CD14-positive monocyte (primary cell): ENCODE data around the gene NUP214. TPM values are rescaled to one million over a fixed set of nuclear protein-coding genes. Genes with fewer than 3 reads are reported as not detected.

Experiments used
- DNase-seq, 3 donors: peaks; one replicate each; pipeline ENCODE4 v3.0.0-alpha.2; 2011 to 2022
- H2AFZ ChIP-seq: 2 replicates; pipeline ENCODE4 v1.6.0; 2012; ENCODE audit warnings: mild to moderate bottlenecking, low read depth, low read length, inconsistent platforms; ENCODE audit not compliant: insufficient read depth, poor library complexity, severe bottlenecking
- H3K27ac ChIP-seq, 2 donors: 1 replicate in 1 of 2; 2 replicates in 1 of 2; pipeline ENCODE4 v1.5.1; 2012 to 2013; ENCODE audit warnings: low read length in 2 of 2, control low read depth in 1 of 2, inconsistent platforms in 1 of 2, low read depth in 1 of 2, mild to moderate bottlenecking in 1 of 2
- H3K27me3 ChIP-seq, 2 donors: one replicate each; pipeline versions ENCODE4 v1.6.0 to v1.6.1; 2011 to 2013; ENCODE audit warnings: low read length in 2 of 2; ENCODE audit not compliant: control insufficient read depth in 2 of 2, insufficient read depth in 2 of 2
- H3K36me3 ChIP-seq, 2 donors: replicated peaks in 1 of 2; 1 replicate in 1 of 2; 2 replicates in 1 of 2; pipeline versions ENCODE4 v1.5.1 to v1.6.1; 2012 to 2013; ENCODE audit warnings: low read length in 2 of 2, control low read depth in 1 of 2, inconsistent platforms in 1 of 2, mild to moderate bottlenecking in 1 of 2; ENCODE audit not compliant: insufficient read depth in 2 of 2, control insufficient read depth in 1 of 2
- H3K4me1 ChIP-seq, 2 donors: 1 replicate in 1 of 2; 2 replicates in 1 of 2; pipeline versions ENCODE4 v1.5.1 to v1.6.1; 2012 to 2013; ENCODE audit warnings: low read length in 2 of 2, control low read depth in 1 of 2, inconsistent platforms in 1 of 2, mild to moderate bottlenecking in 1 of 2, moderate library complexity in 1 of 2; ENCODE audit not compliant: insufficient read depth in 2 of 2, control insufficient read depth in 1 of 2
- H3K4me2 ChIP-seq: replicated peaks from 2 replicates; pipeline ENCODE3; 2012; ENCODE audit warnings: low read length, moderate library complexity, mild to moderate bottlenecking; ENCODE audit not compliant: poor library complexity, severe bottlenecking; ENCODE audit errors: extremely low read depth
- H3K4me3 ChIP-seq, 3 experiments: fragments of 200-600 bp in 1 of 3; sonication (generic) in 1 of 3; replicated peaks in 1 of 3; 1 replicate in 2 of 3; 2 replicates in 1 of 3; pipeline ENCODE4 v1.5.1; 2011 to 2013; ENCODE audit warnings: low read length in 3 of 3, mild to moderate bottlenecking in 3 of 3, control low read depth in 2 of 3, low read depth in 2 of 3, inconsistent platforms in 1 of 3, moderate library complexity in 1 of 3
- H3K79me2 ChIP-seq: 2 replicates; pipeline ENCODE4 v1.6.0; 2012; ENCODE audit warnings: mild to moderate bottlenecking, control low read depth, inconsistent platforms, low read length, moderate library complexity; ENCODE audit not compliant: insufficient read depth
- H3K9ac ChIP-seq: 2 replicates; pipeline ENCODE4 v1.6.0; 2017; ENCODE audit warnings: low read length, mild to moderate bottlenecking; ENCODE audit not compliant: insufficient read depth, poor library complexity, severe bottlenecking
- H3K9me3 ChIP-seq, 2 donors: replicated peaks in 1 of 2; 1 replicate in 1 of 2; 2 replicates in 1 of 2; pipeline versions ENCODE4 v1.5.1 to v1.6.1; 2012 to 2013; ENCODE audit warnings: low read length in 2 of 2, control low read depth in 1 of 2; ENCODE audit not compliant: control insufficient read depth in 1 of 2, insufficient read depth in 1 of 2
- H4K20me1 ChIP-seq: 2 replicates; pipeline ENCODE4 v1.6.0; 2012; ENCODE audit warnings: mild to moderate bottlenecking, low read length, control low read depth, moderate library complexity; ENCODE audit not compliant: insufficient read depth
- H3K27ac Mint-ChIP-seq, 7 donors: one replicate each; pipeline ENCODE4 v1.8.0; 2020; ENCODE audit warnings: mild to moderate bottlenecking in 7 of 7, mixed read lengths in 7 of 7, moderate library complexity in 6 of 7, inconsistent platforms in 2 of 7
- H3K27me3 Mint-ChIP-seq, 3 donors: one replicate each; pipeline ENCODE4 v1.8.0; 2021 to 2022; ENCODE audit warnings: low read depth in 3 of 3, mild to moderate bottlenecking in 3 of 3, mixed read lengths in 3 of 3, moderate library complexity in 3 of 3, inconsistent platforms in 1 of 3
- H3K36me3 Mint-ChIP-seq, 2 donors: one replicate each; pipeline ENCODE4 v1.8.0; 2020; ENCODE audit warnings: mixed read lengths in 2 of 2, inconsistent platforms in 1 of 2, mild to moderate bottlenecking in 1 of 2
- H3K4me1 Mint-ChIP-seq: one replicate; pipeline ENCODE4 v1.8.0; 2020; ENCODE audit warnings: mild to moderate bottlenecking, mixed read lengths
- H3K4me3 Mint-ChIP-seq, 2 donors: one replicate each; pipeline ENCODE4 v1.8.0; 2020; ENCODE audit warnings: mild to moderate bottlenecking in 2 of 2, mixed read lengths in 2 of 2, moderate library complexity in 1 of 2
- H3K9me3 Mint-ChIP-seq, 7 donors: one replicate each; pipeline ENCODE4 v1.8.0; 2020 to 2022; ENCODE audit warnings: mixed read lengths in 7 of 7, mild to moderate bottlenecking in 6 of 7, moderate library complexity in 6 of 7, inconsistent platforms in 2 of 7
- CTCF ChIP-seq: fragments of 200-600 bp; IDR thresholded peaks from one replicate; pipeline ENCODE4 v1.8.0; 2022; ENCODE audit warnings: antibody characterized with exemption, mild to moderate bottlenecking
- WGBS: methylation state at CpG from one replicate; pipeline ENCODE4 v1.1.5; 2013; ENCODE audit warnings: missing lambda C conversion rate; ENCODE audit not compliant: insufficient coverage; 5-methylcytosine and 5-hydroxymethylcytosine counted together
- intact Hi-C, 2 donors: fragments of 100-400 bp; cut with micrococcal nuclease; formaldehyde crosslinking; loops; one replicate each; pipeline versions ENCODE4 v1.15.0 to v1.15.1; 2023
- polyA plus RNA-seq, 3 donors: library from polyadenylated mRNA; depleted of rRNA in 1 of 3; unstranded in 2 of 3; stranded (reverse) in 1 of 3; fragments of 300-500 nt in 2 of 3; fragments of >200 nt in 1 of 3; fragmentation: Illumina TruSeq in 2 of 3; gene quantifications; 1 replicate in 2 of 3; 2 replicates in 1 of 3; pipeline ENCODE4 v1.2.3, GENCODE V29; 2012 to 2021

NUP214 gene
- polyA plus RNA-seq, 3 donors: 94.9 to 329 (median 214) TPM

DNA sequence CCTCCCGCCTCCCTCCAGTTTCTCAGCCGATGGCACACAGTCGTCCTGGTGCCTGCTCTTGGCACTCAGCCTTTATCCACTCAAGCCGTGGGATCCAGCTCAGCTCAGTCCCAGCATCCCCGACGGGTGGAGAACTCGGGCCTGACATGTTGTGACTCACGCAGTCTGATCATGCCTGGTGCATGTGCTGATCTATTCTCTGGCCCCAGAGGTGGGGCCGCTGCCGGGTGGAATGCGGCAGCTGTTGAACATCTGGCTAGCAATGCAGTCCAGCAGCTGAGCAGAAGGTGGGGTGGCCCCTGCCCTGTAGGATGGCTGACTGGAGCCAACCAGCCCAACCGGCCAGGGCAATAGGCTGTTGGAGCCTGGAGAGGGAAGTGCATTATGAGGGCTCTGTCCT lies 30.8 kb upstream of the NUP214 start:
- DNase-seq: no peak
- no peak overlapping the region for H3K27ac Mint-ChIP-seq
- Histone ChIP-seq H3K9ac (no peak overlapping the region), H3K79me2 (no peaks in the 10 kb centered on the region), H3K4me2 (no peak overlapping the region), H3K4me1 (peaks cover 4 to 6% of the 10 kb centered on the region in 2 donors), H4K20me1 (no peaks in the 10 kb centered on the region), H3K36me3 (no peaks in the 10 kb centered on the region), H3K27me3 (peaks cover 10 to 37% of the 10 kb centered on the region in 2 donors), H2AFZ (no peak overlapping the region), H3K9me3 (peaks cover 0 to 5% of the 10 kb centered on the region in 2 donors), H3K4me3 (no peak overlapping the region), H3K27ac (no peak overlapping the region)
- no peak overlapping the region for H3K4me3 Mint-ChIP-seq
- peaks cover 0 to 4% of the 10 kb centered on the region in 2 donors for H3K36me3 Mint-ChIP-seq
- peaks cover 36 to 44% (median 38%) of the 10 kb centered on the region in 3 donors for H3K27me3 Mint-ChIP-seq
- peaks cover 0 to 7% (median 0%) of the 10 kb centered on the region in 7 donors for H3K9me3 Mint-ChIP-seq
- intact Hi-C loops: no loop called here
- peaks cover 8% of the 10 kb centered on the region for H3K4me1 Mint-ChIP-seq
- TF ChIP-seq CTCF: no peak
- 91% methylated on average over 12 of the region's 12 CpGs for WGBS

GRCh38 chr9:131095666-131096268 lies 29.6 kb upstream of the NUP214 start:
- peaks cover 34 to 44% (median 38%) of the 10 kb centered on the region in 3 donors for H3K27me3 Mint-ChIP-seq
- H3K79me2 ChIP-seq: no peaks in the 10 kb centered on the region
- no peak overlapping the region for H3K27ac ChIP-seq
- no peaks in the 10 kb centered on the region for H3K36me3 ChIP-seq
- H3K36me3 Mint-ChIP-seq: peaks cover 0 to 4% of the 10 kb centered on the region in 2 donors
- no peak for TF ChIP-seq CTCF
- no peak overlapping the region for H2AFZ ChIP-seq
- no peak overlapping the region for H3K27ac Mint-ChIP-seq
- peaks cover 8% of the 10 kb centered on the region for H3K4me1 Mint-ChIP-seq
- H3K9ac ChIP-seq: no peak overlapping the region
- H3K4me3 ChIP-seq: no peak overlapping the region
- peaks cover 10 to 37% of the 10 kb centered on the region in 2 donors for H3K27me3 ChIP-seq
- H4K20me1 ChIP-seq: no peaks in the 10 kb centered on the region
- H3K4me2 ChIP-seq: peak overlapping the region; percentile 56
- H3K9me3 Mint-ChIP-seq: peaks cover 0 to 7% (median 0%) of the 10 kb centered on the region in 7 donors
- peaks cover 0 to 5% of the 10 kb centered on the region in 2 donors for H3K9me3 ChIP-seq
- no peak for DNase-seq
- peak overlapping the region in 1 of 2 donors; percentile 82 for H3K4me3 Mint-ChIP-seq
- intact Hi-C loops: no loop called here
- H3K4me1 ChIP-seq: peaks cover 4 to 6% of the 10 kb centered on the region in 2 donors
- WGBS: 84% methylated on average over 4 of the region's 16 CpGs
